Upper lobe of left lung (tissue), 4 donors: ENCODE data around the gene TRAP1.

ENCODE experiments used
- EP300 ChIP-seq, 4 donors: sonication (generic); formaldehyde crosslinking; IDR thresholded peaks; one replicate each; pipeline ENCODE4 v1.5.1; 2017; ENCODE audit warnings: antibody characterized with exemption in 4 of 4, control low read depth in 2 of 4
- POLR2A ChIP-seq, 4 donors: fragments of 450-650 bp; IDR thresholded peaks; one replicate each; pipeline ENCODE4 v1.5.1; 2016 to 2017; ENCODE audit warnings: antibody characterized with exemption in 4 of 4, mild to moderate bottlenecking in 2 of 4
- POLR2AphosphoS5 ChIP-seq, 2 donors: sonication (generic); formaldehyde crosslinking; IDR thresholded peaks; one replicate each; pipeline ENCODE4 v1.5.1; 2017; ENCODE audit warnings: antibody characterized with exemption in 2 of 2
- TF ChIP-seq, protein P1 (sequence below), 6 experiments: fragments of 450-650 bp in 4 of 6; fragments of 200-600 bp in 2 of 6; sonication (generic) in 2 of 6; IDR thresholded peaks; one replicate each; pipeline ENCODE4 v1.5.1; 2016 to 2019; ENCODE audit warnings: antibody characterized with exemption in 6 of 6

DNA sequence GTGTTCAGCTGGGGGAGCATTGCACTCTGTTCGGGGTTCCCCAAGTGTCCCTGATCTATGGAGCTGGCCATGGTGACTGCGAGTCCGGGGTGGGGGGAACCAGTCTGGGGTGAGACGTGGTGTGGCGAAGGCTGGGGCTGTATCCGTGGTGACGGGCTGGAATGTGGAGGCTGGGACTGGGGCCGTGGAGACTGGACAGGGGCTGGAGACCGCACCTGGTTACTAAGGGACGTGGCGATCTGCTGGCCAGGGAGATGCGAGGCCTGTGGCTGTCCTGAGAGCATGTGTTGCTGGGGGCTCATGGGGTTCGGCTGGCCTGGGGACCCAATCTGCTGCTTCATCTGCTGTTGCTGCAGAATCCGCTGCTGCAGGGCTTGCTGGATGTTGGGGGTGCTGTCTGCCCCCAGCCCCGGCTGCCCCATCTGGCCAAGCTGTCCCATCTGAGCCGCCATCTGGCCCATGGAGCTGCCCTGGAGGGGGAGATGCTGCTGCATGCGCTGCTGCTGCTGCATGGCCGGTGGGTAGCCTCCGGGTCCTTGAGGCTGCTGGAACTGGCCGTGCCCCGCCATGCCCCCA lies 10.6 kb upstream of the TRAP1 start:
- TF ChIP-seq, protein P1, sequence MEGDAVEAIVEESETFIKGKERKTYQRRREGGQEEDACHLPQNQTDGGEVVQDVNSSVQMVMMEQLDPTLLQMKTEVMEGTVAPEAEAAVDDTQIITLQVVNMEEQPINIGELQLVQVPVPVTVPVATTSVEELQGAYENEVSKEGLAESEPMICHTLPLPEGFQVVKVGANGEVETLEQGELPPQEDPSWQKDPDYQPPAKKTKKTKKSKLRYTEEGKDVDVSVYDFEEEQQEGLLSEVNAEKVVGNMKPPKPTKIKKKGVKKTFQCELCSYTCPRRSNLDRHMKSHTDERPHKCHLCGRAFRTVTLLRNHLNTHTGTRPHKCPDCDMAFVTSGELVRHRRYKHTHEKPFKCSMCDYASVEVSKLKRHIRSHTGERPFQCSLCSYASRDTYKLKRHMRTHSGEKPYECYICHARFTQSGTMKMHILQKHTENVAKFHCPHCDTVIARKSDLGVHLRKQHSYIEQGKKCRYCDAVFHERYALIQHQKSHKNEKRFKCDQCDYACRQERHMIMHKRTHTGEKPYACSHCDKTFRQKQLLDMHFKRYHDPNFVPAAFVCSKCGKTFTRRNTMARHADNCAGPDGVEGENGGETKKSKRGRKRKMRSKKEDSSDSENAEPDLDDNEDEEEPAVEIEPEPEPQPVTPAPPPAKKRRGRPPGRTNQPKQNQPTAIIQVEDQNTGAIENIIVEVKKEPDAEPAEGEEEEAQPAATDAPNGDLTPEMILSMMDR (IDR thresholded peaks at IDR 0.05): no peak
- TF ChIP-seq POLR2A (IDR thresholded peaks at IDR 0.05) (no peak), POLR2AphosphoS5 (IDR thresholded peaks at IDR 0.05) (no peak), EP300 (IDR thresholded peaks at IDR 0.05) (no peak)
